WERI-Rb-1 (cell line): ENCODE measurements around the gene OR7G2.

Source experiments
- DNase-seq: peaks from one replicate; pipeline ENCODE4 v3.0.0-alpha.2; 2020
- H3K27ac ChIP-seq: fragments of 250-450 bp; sonication (Bioruptor Pico); 2 replicates; pipeline ENCODE4 v1.5.1; 2020; ENCODE audit warnings: mild to moderate bottlenecking, moderate library complexity
- H3K27me3 ChIP-seq: fragments of 250-450 bp; sonication (Bioruptor Pico); 2 replicates; pipeline ENCODE4 v1.5.1; 2021; ENCODE audit warnings: mild to moderate bottlenecking, low read depth, moderate library complexity; ENCODE audit not compliant: insufficient read depth, severe bottlenecking
- H3K36me3 ChIP-seq: fragments of 250-450 bp; sonication (Bioruptor Pico); 2 replicates; pipeline ENCODE4 v1.5.1; 2020; ENCODE audit warnings: mild to moderate bottlenecking, moderate library complexity
- H3K4me3 ChIP-seq: 2 replicates; pipeline ENCODE4 v1.5.1; 2011; ENCODE audit warnings: low read depth, mild to moderate bottlenecking, control low read depth, low read length
- H3K9me3 ChIP-seq: fragments of 250-450 bp; sonication (Bioruptor Pico); 2 replicates; pipeline ENCODE4 v1.5.1; 2021; ENCODE audit warnings: mild to moderate bottlenecking, moderate library complexity; ENCODE audit not compliant: severe bottlenecking
- TF ChIP-seq, protein P1 (sequence below): IDR thresholded peaks from 2 replicates; pipeline ENCODE4 v1.5.1; 2011; ENCODE audit warnings: low read depth, mild to moderate bottlenecking, control low read depth, inconsistent platforms, low read length

Gene OR7G2

DNA sequence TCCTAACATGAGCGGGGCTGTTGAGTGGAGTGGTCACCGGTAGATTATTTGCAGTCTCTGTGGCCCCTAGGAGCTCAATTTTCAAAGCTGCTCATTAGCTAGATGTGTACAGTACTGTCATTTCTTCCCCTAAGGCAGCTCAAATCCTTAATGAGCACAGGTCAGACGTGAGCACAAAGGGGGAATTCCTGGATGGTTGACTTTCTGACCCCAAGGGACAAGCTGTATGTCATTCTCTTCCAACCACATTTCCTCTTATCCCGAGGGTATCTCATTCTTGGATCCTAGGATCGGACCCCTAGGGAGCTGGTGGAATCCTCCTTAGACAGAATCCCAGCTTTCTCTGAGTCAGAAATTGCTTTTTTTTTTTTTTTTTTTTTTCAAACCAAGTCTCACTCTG is 25.1 kb upstream of the OR7G2 start:
- Histone ChIP-seq H3K36me3 (no peaks in the 10 kb centered on the region), H3K9me3 (no peaks in the 10 kb centered on the region), H3K4me3 (no peak overlapping the region), H3K27ac (no peak overlapping the region), H3K27me3 (peaks cover 70% of the 10 kb centered on the region)
- DNase-seq = no peak
- TF ChIP-seq, protein P1, sequence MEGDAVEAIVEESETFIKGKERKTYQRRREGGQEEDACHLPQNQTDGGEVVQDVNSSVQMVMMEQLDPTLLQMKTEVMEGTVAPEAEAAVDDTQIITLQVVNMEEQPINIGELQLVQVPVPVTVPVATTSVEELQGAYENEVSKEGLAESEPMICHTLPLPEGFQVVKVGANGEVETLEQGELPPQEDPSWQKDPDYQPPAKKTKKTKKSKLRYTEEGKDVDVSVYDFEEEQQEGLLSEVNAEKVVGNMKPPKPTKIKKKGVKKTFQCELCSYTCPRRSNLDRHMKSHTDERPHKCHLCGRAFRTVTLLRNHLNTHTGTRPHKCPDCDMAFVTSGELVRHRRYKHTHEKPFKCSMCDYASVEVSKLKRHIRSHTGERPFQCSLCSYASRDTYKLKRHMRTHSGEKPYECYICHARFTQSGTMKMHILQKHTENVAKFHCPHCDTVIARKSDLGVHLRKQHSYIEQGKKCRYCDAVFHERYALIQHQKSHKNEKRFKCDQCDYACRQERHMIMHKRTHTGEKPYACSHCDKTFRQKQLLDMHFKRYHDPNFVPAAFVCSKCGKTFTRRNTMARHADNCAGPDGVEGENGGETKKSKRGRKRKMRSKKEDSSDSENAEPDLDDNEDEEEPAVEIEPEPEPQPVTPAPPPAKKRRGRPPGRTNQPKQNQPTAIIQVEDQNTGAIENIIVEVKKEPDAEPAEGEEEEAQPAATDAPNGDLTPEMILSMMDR = no peak

DNA sequence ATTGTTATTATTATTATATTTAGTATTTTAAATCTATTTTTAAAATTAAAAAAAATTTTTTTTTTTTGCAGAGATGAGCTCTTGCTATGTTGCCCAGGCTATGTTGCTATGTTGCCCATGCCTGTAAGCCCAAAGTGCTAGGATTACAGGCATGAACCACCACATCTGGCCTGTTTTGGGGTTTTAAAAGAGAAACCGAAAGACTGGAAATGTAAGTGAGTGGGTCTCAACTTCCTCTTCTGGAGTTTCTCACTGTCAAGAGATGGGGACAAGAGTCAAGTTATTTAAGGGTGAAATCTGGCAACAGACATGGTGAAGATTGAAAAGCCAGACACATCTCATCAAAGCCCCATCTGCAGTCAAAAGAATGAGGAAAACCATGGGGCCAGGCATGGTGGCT is 23.7 kb upstream of the OR7G2 start:
- no peak for DNase-seq
- Histone ChIP-seq H3K9me3 (no peaks in the 10 kb centered on the region), H3K27ac (no peak overlapping the region)

DNA sequence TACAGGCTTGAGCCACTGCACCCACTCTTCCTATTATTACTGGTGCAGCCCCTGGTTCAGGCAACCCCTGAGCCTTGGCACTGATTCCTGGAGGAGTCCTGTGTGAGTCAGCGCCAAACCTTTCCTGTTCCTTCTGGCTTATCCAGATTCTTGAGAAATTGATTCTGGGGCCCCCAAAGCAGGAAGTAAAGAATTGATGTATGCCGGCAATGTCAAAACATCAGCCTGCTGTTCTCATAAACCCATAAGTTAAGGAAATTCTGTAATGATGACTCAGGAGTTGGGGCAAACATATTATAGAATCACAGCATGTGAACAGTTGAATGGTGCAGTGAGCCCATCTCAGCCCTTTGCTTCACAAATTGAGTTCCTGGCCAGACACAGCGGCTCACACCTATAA is 20.9 kb upstream of the OR7G2 start:
- no peaks in the 10 kb centered on the region for H3K9me3 ChIP-seq
- no peaks in the 10 kb centered on the region for H3K36me3 ChIP-seq
- TF ChIP-seq, protein P1 = no peak
- no peak overlapping the region for H3K27ac ChIP-seq
- H3K4me3 ChIP-seq = no peak overlapping the region
- H3K27me3 ChIP-seq = peaks cover 59% of the 10 kb centered on the region
- DNase-seq = no peak

More for the DNA sequence above, 23.7 kb upstream of the OR7G2 start:
- TF ChIP-seq, protein P1 = no peak
- Histone ChIP-seq H3K4me3 (no peak overlapping the region), H3K27me3 (peaks cover 67% of the 10 kb centered on the region), H3K36me3 (no peaks in the 10 kb centered on the region)

DNA sequence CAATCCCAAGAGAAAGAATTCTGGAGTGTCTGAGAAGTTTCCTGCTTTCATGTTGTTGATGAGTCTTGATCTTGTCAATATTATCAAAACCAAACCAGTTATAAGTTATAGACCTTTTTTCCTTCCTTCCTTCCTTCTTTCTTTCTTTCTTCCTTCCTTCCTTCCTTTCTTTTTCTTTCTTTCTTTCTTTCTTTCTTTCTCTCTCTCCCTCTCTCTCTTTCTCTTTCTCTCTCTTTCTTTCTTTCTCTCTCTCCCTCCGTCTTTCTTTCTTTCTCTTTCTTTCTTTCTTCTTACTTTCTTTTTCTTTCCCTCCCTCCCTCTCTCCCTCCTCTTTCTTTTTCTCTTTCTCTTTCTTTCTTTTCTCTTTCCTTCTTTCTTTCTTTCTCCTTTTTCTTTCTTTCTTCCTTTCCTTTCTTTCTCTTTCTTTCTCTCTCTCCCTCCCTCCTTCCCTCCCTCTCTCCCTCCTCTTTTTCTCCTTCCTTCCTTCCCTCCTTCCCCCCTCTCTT is 19.7 kb upstream of the OR7G2 start, which contains the start of gene OR7G3:
TSS of gene OR7G3 (minus strand) at position 51 of the 506 bp plus-strand sequence. CDS start at position 51, 0 bp downstream.
- TF ChIP-seq, protein P1 = no peak
- no peak for DNase-seq
- H3K36me3 ChIP-seq = no peaks in the 10 kb centered on the region
- no peak within 1 kb of the TSS for H3K4me3 ChIP-seq
- no peak within 1 kb of the TSS for H3K27ac ChIP-seq
- H3K27me3 ChIP-seq = peaks cover 56% of the 10 kb centered on the region
- H3K9me3 ChIP-seq = no peaks in the 10 kb centered on the region

DNA sequence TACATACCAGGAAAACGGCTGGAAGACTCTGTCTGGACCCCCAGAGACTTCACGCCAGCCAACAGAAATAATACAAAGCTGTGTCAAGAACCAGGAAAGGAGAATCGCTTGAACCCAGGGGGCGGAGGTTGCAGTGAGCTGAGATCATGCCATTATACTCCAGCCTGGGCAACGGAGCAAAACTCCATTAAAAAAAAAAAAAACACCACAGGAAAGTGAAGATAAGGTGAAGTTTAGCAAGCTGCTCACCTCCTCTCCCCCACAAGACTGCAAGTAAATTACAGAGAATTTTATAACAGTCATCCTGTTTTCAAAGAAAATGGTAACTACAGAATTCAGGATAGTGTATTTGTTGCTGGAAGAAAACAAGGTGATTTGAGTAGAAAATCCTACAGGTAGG is 9.3 kb upstream of the OR7G2 start:
- H3K4me3 ChIP-seq = no peak overlapping the region
- H3K9me3 ChIP-seq = no peaks in the 10 kb centered on the region
- H3K27me3 ChIP-seq = peaks cover 54% of the 10 kb centered on the region
- TF ChIP-seq, protein P1 = no peak
- H3K27ac ChIP-seq = no peak overlapping the region
- no peak for DNase-seq
- H3K36me3 ChIP-seq = no peaks in the 10 kb centered on the region

DNA sequence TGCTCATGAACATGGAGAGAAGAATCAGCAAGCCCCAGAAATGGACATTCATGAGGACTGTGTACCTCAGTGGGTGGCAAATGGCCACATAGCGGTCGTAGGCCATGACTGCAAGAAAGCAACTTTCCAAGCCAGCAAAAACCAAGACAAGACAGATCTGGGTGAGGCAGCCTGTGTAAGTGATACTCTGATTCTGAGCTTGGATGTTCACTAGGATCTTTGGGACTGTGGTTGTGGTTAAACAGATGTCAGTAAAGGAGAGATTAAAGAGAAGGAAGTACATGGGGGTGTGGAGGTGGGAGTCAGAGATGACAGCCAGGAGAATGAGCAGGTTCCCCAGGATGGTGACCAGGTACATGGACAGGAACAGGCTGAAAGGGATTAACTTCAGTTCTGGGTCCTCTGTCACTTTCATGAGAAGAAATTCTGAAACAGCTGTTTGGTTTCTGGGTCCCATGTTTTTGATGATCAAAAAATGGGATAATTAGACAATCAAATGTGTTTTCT is 8.1 kb upstream of the OR7G2 start, which contains the start of gene OR7G1:
TSS of gene OR7G1 (minus strand) at position 457 of the 507 bp plus-strand sequence. CDS start at position 457, 0 bp downstream.
- Histone ChIP-seq H3K4me3 (no peak within 1 kb of the TSS), H3K9me3 (no peaks in the 10 kb centered on the region), H3K27me3 (peaks cover 54% of the 10 kb centered on the region), H3K27ac (no peak within 1 kb of the TSS), H3K36me3 (no peaks in the 10 kb centered on the region)
- DNase-seq = no peak
- TF ChIP-seq, protein P1 = no peak
